OCI-LY3 (cell line): Measurements from ENCODE around the gene STAT4.

ENCODE experiments used
- H2AFZ ChIP-seq: fragments of 200-600, 300-600 bp; shearing (Covaris generic); 2 replicates; pipeline ENCODE4 v1.6.0; 2014; ENCODE audit warnings: antibody characterized with exemption, low read depth, low read length
- H3K27ac ChIP-seq: fragments of 200-600, 300-600 bp; sonication (generic); 2 replicates; pipeline ENCODE4 v1.5.1; 2014; ENCODE audit warnings: mild to moderate bottlenecking, low read length, moderate library complexity, mixed read lengths
- H3K27me3 ChIP-seq: fragments of 200-600, 300-600 bp; sonication (generic); 2 replicates; pipeline ENCODE4 v1.6.1; 2014; ENCODE audit warnings: low read depth, low read length, mixed read lengths
- H3K36me3 ChIP-seq: fragments of 200-600, 300-600 bp; sonication (generic); replicated peaks from 2 replicates; pipeline ENCODE3; 2014; ENCODE audit warnings: low read depth, low read length, mixed read lengths
- H3K4me1 ChIP-seq: fragments of 300-600, 200-600 bp; sonication (generic); 2 replicates; pipeline ENCODE4 v1.6.1; 2014; ENCODE audit warnings: low read length, mixed read lengths
- H3K4me2 ChIP-seq: fragments of 200-600, 300-600 bp; sonication (generic); 2 replicates; pipeline ENCODE4 v1.6.1; 2014; ENCODE audit warnings: low read length, mixed read lengths
- H3K4me3 ChIP-seq: fragments of 300-600, 200-600 bp; sonication (generic); 2 replicates; pipeline ENCODE4 v1.5.1; 2014; ENCODE audit warnings: antibody characterized with exemption, mild to moderate bottlenecking, low read length, moderate library complexity
- H3K79me2 ChIP-seq: fragments of 300-600, 200-600 bp; shearing (Covaris generic); 2 replicates; pipeline ENCODE4 v1.6.1; 2014; ENCODE audit warnings: mild to moderate bottlenecking, low read length, mixed read lengths
- H3K9ac ChIP-seq: fragments of 300-600, 200-600 bp; shearing (Covaris generic); 2 replicates; pipeline ENCODE4 v1.6.0; 2014; ENCODE audit warnings: mild to moderate bottlenecking, low read length, moderate library complexity
- H3K9me3 ChIP-seq: fragments of 200-600, 300-600 bp; shearing (Covaris generic); 2 replicates; pipeline ENCODE4 v1.6.1; 2014; ENCODE audit warnings: low read length, mixed read lengths; ENCODE audit not compliant: insufficient read depth
- H4K20me1 ChIP-seq: fragments of 200-600, 300-600 bp; sonication (generic); 2 replicates; pipeline ENCODE4 v1.6.1; 2016; ENCODE audit warnings: low read length, mixed read lengths; ENCODE audit not compliant: insufficient read depth
- CTCF ChIP-seq: fragments of 200-600, 300-600 bp; sonication (generic); IDR thresholded peaks from 2 replicates; pipeline ENCODE4 v1.5.1; 2014; ENCODE audit warnings: antibody characterized with exemption, low read length, low read depth
- EZH2phosphoT487 ChIP-seq: fragments of 200-600 bp; shearing (Covaris generic); IDR thresholded peaks from 2 replicates; pipeline ENCODE4 v1.6.1; 2018; ENCODE audit warnings: antibody characterized with exemption, mixed run types, low read depth

Gene STAT4

GRCh38 chr2:191063584-191063983 is 87.2 kb downstream of the STAT4 start:
- no peaks in the 10 kb centered on the region for H3K79me2 ChIP-seq
- no peaks in the 10 kb centered on the region for H3K36me3 ChIP-seq
- peaks cover 9% of the 10 kb centered on the region; the same call in 1 of the 2 replicates for H3K27me3 ChIP-seq
- TF ChIP-seq EZH2phosphoT487 (no peak), CTCF (no peak)
- H3K4me2 ChIP-seq = no peak overlapping the region
- H3K4me1 ChIP-seq = no peaks in the 10 kb centered on the region
- H2AFZ ChIP-seq = no peak overlapping the region
- H3K4me3 ChIP-seq = no peak overlapping the region
- H3K27ac ChIP-seq = no peak overlapping the region
- H3K9ac ChIP-seq = no peak overlapping the region
- H3K9me3 ChIP-seq = no peaks in the 10 kb centered on the region
- H4K20me1 ChIP-seq = no peaks in the 10 kb centered on the region

GRCh38 chr2:191061381-191061980 is 89.3 kb downstream of the STAT4 start:
- Histone ChIP-seq H2AFZ (no peak overlapping the region), H3K4me3 (no peak overlapping the region), H3K9ac (no peak overlapping the region), H3K4me1 (no peaks in the 10 kb centered on the region), H3K79me2 (no peaks in the 10 kb centered on the region), H3K9me3 (no peaks in the 10 kb centered on the region), H3K4me2 (no peak overlapping the region), H3K36me3 (no peaks in the 10 kb centered on the region), H3K27me3 (peaks cover 9% of the 10 kb centered on the region; the same call in 1 of the 2 replicates), H3K27ac (no peak overlapping the region), H4K20me1 (no peaks in the 10 kb centered on the region)
- no peak for TF ChIP-seq EZH2phosphoT487
- no peak for TF ChIP-seq CTCF

GRCh38 chr2:191059308-191059707 is 91.5 kb downstream of the STAT4 start:
- no peaks in the 10 kb centered on the region for H4K20me1 ChIP-seq
- H2AFZ ChIP-seq = no peak overlapping the region
- H3K4me2 ChIP-seq = no peak overlapping the region
- no peak overlapping the region for H3K9ac ChIP-seq
- TF ChIP-seq CTCF = no peak
- H3K27me3 ChIP-seq = peaks cover 14% of the 10 kb centered on the region
- no peaks in the 10 kb centered on the region for H3K36me3 ChIP-seq
- H3K79me2 ChIP-seq = no peaks in the 10 kb centered on the region
- H3K4me1 ChIP-seq = 0 out of 2 replicates have a peak, but pooled peaks cover 4% of the 10 kb centered on the region
- H3K4me3 ChIP-seq = no peak overlapping the region
- no peak overlapping the region for H3K27ac ChIP-seq
- H3K9me3 ChIP-seq = no peaks in the 10 kb centered on the region

- H3K9ac ChIP-seq = no peak overlapping the region
- no peak for TF ChIP-seq EZH2phosphoT487
- no peak for TF ChIP-seq CTCF
- H3K4me3 ChIP-seq = no peak overlapping the region
- no peak overlapping the region for H3K4me2 ChIP-seq
- H3K9me3 ChIP-seq = no peaks in the 10 kb centered on the region
- no peak overlapping the region for H3K27ac ChIP-seq
- no peaks in the 10 kb centered on the region for H3K36me3 ChIP-seq
- peaks cover 36% of the 10 kb centered on the region for H3K27me3 ChIP-seq
- H2AFZ ChIP-seq = no peak overlapping the region
- H3K79me2 ChIP-seq = no peaks in the 10 kb centered on the region
- no peaks in the 10 kb centered on the region for H4K20me1 ChIP-seq
- H3K4me1 ChIP-seq = peaks cover 12% of the 10 kb centered on the region; the same call in 1 of the 2 replicates
These were observed 94.6 kb downstream of the STAT4 start for GRCh38 chr2:191056228-191056627.
